Measurements from ENCODE around the gene FOLR2. TPM values are rescaled to one million over a fixed set of nuclear protein-coding genes. Genes with fewer than 3 reads are reported as not detected.

FOLR2 gene
- total and polyA plus RNA-seq, 9 donors, result 18.2 to 31.4 (median 26.7) TPM

DNA sequence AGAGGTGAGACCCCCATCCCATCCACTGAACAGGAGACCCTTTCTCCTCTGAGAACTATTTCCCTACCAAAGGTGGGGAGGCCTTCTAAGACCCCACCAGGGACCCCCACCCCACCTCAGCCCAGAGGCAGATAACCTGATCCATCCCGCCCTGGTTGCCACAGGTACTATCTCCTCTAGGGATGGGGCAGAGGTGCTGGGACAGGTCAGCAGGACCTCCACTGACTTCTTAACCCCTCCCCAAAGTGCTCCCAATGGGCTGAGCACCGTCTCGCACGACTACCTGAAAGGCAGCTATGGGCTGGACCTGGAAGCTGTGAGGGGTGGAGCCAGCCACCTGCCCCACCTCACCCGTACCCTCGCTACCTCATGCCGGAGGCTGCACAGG is 12.2 kb downstream of the FOLR2 start:
- H3K4me3 ChIP-seq (ENCODE audit: low read length), result no peak overlapping the region
- H3K27ac ChIP-seq (ENCODE audit: low read length), result no peak overlapping the region
- peaks cover 73% of the 10 kb centered on the region for H3K36me3 ChIP-seq (ENCODE audit: control insufficient read depth, insufficient read depth, low read length)
- no peak for DNase-seq
- H3K9me3 ChIP-seq (replicated peaks; ENCODE audit: control insufficient read depth, low read depth, low read length), result no peaks in the 10 kb centered on the region
- no peaks in the 10 kb centered on the region for H3K27me3 ChIP-seq (ENCODE audit: control insufficient read depth, insufficient read depth, low read length)
- H3K4me1 ChIP-seq (ENCODE audit: control insufficient read depth, insufficient read depth, low read length), result peaks cover 30% of the 10 kb centered on the region
- 60% methylated on average over 3 of the region's 7 CpGs for WGBS (ENCODE audit: insufficient coverage)

DNA sequence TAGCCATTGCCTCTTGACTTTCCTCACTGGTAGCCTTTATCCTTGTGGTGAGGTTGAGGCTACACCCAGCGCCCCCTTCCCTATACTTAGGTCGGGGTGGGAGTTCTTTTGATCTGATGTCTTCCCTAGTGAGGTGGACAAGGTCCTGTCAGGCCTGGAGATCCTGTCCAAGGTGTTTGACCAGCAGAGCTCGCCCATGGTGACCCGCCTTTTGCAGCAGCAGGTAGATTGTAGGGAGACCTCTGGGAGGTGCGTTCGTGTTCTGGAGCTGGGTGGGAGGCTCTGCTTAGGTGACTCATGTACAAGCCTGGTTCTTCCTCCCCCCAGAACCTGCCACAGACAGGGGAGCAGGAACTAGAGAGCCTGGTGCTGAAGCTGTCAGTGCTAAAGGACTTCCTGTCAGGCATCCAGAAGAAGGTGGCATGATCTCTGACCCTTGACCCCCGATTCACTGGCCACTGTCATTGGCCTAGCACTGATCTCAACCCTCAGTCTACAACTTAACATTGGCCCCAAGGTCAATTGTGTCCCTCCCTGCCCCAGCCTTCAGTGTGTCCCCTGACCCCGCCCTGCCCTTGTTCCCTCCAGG is 12.8 kb downstream of the FOLR2 start:
- H3K27me3 ChIP-seq (ENCODE audit: control insufficient read depth, insufficient read depth, low read length), result no peaks in the 10 kb centered on the region
- H3K36me3 ChIP-seq (ENCODE audit: control insufficient read depth, insufficient read depth, low read length), result peaks cover 78% of the 10 kb centered on the region
- no peak for DNase-seq
- H3K4me3 ChIP-seq (ENCODE audit: low read length), result no peak overlapping the region
- H3K27ac ChIP-seq (ENCODE audit: low read length), result no peak overlapping the region
- H3K4me1 ChIP-seq (ENCODE audit: control insufficient read depth, insufficient read depth, low read length), result peaks cover 30% of the 10 kb centered on the region
- WGBS (ENCODE audit: insufficient coverage), result 91% methylated on average over 5 of the region's 8 CpGs
- H3K9me3 ChIP-seq (replicated peaks; ENCODE audit: control insufficient read depth, low read depth, low read length), result no peaks in the 10 kb centered on the region

DNA sequence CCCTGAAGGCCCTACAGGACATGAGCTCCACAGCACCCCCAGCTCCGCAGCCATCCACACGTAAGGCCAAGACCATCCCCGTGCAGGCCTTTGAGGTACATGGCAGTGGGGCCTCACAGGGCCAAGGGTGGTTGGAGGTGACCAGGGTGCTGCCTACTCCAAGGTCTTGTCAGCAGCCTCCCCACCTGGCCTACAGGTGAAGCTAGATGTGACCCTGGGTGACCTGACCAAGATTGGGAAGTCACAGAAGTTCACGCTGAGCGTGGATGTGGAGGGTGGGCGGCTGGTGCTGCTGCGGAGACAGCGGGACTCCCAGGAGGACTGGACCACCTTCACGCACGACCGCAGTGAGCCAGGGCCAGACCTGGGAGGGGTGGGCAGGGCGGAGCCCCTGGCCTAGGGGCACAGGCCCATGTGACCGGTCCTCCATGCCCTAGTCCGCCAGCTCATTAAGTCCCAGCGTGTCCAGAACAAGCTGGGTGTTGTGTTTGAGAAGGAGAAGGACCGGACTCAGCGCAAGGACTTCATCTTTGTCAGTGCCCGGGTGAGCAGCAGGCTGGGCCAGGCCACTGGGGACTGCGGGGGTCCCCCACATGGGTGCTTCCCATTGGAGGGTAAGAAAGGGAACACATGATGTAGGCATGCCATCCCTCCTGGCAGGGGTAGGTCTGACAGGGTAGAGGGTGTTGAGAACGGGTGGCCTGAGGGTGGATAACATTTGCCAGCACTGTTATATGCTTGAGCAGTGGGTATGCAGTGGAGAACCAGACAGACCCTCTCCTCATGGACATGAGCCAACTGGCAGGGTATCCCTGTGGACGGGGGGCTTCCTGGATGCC is 13.6 kb downstream of the FOLR2 start:
- Histone ChIP-seq H3K9me3 (replicated peaks; ENCODE audit: control insufficient read depth, low read depth, low read length) (no peaks in the 10 kb centered on the region), H3K4me3 (ENCODE audit: low read length) (no peak overlapping the region), H3K4me1 (ENCODE audit: control insufficient read depth, insufficient read depth, low read length) (peaks cover 30% of the 10 kb centered on the region), H3K36me3 (ENCODE audit: control insufficient read depth, insufficient read depth, low read length) (peaks cover 86% of the 10 kb centered on the region), H3K27me3 (ENCODE audit: control insufficient read depth, insufficient read depth, low read length) (no peaks in the 10 kb centered on the region), H3K27ac (ENCODE audit: low read length) (no peak overlapping the region)
- 87% methylated on average over 16 of the region's 21 CpGs for WGBS (ENCODE audit: insufficient coverage)
- no peak for DNase-seq

DNA sequence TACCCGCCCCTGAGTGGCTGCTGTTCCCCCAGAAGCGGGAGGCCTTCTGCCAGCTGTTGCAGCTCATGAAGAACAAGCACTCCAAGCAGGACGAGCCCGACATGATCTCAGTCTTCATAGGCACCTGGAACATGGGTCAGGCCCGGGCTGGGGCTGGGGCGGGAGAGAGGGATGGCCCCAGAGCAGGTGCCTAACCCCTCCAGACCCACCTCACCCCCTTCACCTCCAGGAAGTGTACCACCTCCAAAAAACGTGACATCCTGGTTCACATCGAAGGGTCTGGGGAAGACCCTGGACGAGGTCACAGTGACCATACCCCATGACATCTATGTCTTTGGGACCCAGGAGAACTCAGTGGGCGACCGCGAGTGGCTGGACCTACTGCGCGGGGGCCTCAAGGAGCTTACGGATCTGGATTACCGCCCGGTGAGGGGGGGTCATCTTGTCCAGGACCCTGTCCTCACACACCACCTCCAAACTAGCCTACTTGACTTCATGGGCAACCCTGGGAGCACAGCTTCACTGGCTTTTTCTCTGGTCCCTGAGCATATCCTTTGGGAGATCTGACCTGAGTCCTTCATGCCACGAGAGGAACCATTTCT is 14.3 kb downstream of the FOLR2 start:
- Histone ChIP-seq H3K4me3 (ENCODE audit: low read length) (no peak overlapping the region), H3K27me3 (ENCODE audit: control insufficient read depth, insufficient read depth, low read length) (no peaks in the 10 kb centered on the region), H3K9me3 (replicated peaks; ENCODE audit: control insufficient read depth, low read depth, low read length) (no peaks in the 10 kb centered on the region), H3K27ac (ENCODE audit: low read length) (no peak overlapping the region), H3K36me3 (ENCODE audit: control insufficient read depth, insufficient read depth, low read length) (peaks cover 93% of the 10 kb centered on the region), H3K4me1 (ENCODE audit: control insufficient read depth, insufficient read depth, low read length) (peaks cover 23% of the 10 kb centered on the region)
- 80% methylated on average over 13 of the region's 18 CpGs for WGBS (ENCODE audit: insufficient coverage)
- DNase-seq, result no peak

DNA sequence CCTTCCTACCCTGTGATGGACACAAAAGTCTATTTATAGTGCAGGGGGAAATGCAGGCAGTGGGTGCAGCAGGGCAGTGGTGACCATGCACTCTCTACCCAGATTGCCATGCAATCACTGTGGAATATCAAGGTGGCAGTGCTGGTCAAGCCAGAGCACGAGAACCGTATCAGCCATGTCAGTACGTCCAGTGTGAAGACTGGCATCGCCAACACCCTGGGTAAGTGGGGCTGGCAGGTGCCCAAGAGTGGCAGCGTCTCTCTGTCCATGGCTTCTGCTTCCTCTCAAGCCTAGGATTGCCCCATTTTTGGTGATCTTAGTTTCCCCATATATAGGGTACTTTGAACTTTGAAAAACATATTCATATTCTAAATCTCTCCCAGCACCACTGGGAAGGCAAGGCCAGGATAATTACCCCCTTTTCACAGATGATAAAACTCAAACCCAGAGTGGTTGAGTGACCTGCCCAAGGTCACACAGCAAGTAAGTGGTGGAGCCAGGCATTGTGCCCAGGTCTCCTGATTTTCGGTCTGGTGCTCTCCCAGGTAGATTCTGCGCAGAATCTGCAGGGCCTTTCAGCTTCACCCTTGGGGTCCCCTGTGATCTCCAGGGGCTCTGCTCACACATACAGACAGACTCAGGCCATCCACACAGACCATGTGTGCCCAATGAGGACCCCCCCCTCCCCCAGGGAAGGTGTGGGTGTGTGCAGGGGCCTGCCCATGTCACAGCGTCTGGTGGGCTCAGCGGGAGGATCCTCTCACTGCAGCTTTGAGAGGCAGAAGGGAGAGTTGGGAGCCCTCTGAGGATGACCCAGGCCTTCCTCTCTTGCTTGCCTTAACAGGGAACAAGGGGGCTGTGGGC is 15.0 kb downstream of the FOLR2 start:
- H3K9me3 ChIP-seq (replicated peaks; ENCODE audit: control insufficient read depth, low read depth, low read length), result no peaks in the 10 kb centered on the region
- peaks cover 99% of the 10 kb centered on the region for H3K36me3 ChIP-seq (ENCODE audit: control insufficient read depth, insufficient read depth, low read length)
- H3K27me3 ChIP-seq (ENCODE audit: control insufficient read depth, insufficient read depth, low read length), result no peaks in the 10 kb centered on the region
- no peak for DNase-seq
- H3K4me3 ChIP-seq (ENCODE audit: low read length), result no peak overlapping the region
- H3K4me1 ChIP-seq (ENCODE audit: control insufficient read depth, insufficient read depth, low read length), result peaks cover 19% of the 10 kb centered on the region
- 94% methylated on average over 6 of the region's 9 CpGs for WGBS (ENCODE audit: insufficient coverage)
- no peak overlapping the region for H3K27ac ChIP-seq (ENCODE audit: low read length)

DNA sequence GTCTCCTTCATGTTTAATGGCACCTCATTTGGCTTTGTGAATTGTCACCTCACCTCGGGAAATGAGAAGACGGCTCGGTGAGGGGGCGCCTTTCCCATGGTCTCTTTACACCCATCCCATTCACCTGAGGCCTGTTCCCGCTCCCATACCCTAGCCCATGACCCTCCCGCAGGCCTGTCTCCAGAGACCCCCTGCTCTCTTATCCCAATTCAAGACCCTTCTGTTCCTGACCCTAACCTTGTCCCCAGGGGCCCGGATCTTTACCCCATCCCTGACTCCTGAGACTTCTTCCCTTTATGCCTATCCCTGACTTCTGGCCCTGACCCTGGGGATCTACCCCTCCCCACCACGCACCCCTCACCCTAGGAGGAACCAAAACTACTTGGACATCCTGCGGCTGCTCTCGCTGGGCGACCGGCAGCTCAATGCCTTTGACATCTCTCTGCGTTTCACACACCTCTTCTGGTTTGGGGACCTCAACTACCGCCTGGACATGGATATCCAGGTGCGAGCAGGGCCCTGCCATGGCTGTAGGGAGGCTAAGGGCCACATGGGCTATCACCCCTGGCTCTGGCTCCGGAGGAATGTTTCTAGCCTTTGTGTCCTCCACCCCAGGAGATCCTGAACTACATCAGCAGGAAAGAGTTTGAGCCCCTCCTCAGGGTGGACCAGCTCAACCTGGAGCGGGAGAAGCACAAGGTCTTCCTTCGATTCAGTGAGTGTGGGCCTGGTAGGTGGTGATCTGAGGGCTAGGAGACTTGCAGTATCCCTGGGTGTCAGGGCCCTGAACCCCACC is 15.9 kb downstream of the FOLR2 start:
- Histone ChIP-seq H3K4me1 (ENCODE audit: control insufficient read depth, insufficient read depth, low read length) (peaks cover 14% of the 10 kb centered on the region), H3K27me3 (ENCODE audit: control insufficient read depth, insufficient read depth, low read length) (no peaks in the 10 kb centered on the region), H3K4me3 (ENCODE audit: low read length) (no peak overlapping the region), H3K27ac (ENCODE audit: low read length) (no peak overlapping the region), H3K36me3 (ENCODE audit: control insufficient read depth, insufficient read depth, low read length) (peaks cover 100% of the 10 kb centered on the region), H3K9me3 (replicated peaks; ENCODE audit: control insufficient read depth, low read depth, low read length) (no peaks in the 10 kb centered on the region)
- 85% methylated on average over 14 of the region's 18 CpGs for WGBS (ENCODE audit: insufficient coverage)
- DNase-seq, result no peak

DNA sequence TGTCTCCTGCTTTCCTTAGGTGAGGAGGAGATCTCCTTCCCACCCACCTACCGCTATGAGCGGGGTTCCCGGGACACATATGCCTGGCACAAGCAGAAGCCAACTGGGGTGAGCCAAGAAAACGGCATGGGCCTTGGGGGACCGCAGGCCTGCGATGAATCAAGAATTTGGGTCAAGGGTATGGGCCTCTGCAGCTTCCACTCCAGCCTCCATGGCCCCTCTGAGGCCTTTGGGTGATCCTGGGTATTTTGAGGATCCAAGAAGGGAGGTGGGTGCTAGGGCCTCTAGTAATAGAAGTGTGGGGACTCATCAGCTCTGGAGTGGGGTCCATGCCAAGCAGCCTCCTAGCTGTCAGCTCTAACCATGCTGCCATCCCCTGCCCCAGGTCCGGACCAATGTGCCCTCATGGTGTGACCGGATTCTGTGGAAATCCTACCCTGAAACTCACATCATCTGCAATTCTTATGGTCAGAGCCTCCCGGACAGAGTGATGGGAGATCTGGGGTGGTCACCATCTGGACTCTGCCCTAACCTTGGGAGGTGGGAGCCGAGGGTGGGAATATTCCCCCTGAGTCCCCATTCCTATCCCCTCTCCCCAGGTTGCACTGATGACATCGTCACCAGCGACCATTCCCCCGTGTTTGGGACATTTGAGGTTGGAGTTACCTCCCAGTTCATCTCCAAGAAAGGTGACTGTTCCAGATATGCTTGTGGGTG is 16.6 kb downstream of the FOLR2 start:
- Histone ChIP-seq H3K4me1 (ENCODE audit: control insufficient read depth, insufficient read depth, low read length) (peaks cover 13% of the 10 kb centered on the region), H3K27me3 (ENCODE audit: control insufficient read depth, insufficient read depth, low read length) (peaks cover 6% of the 10 kb centered on the region), H3K36me3 (ENCODE audit: control insufficient read depth, insufficient read depth, low read length) (peaks cover 100% of the 10 kb centered on the region), H3K9me3 (replicated peaks; ENCODE audit: control insufficient read depth, low read depth, low read length) (no peaks in the 10 kb centered on the region), H3K27ac (ENCODE audit: low read length) (no peak overlapping the region), H3K4me3 (ENCODE audit: low read length) (no peak overlapping the region)
- 94% methylated on average over 6 of the region's 13 CpGs for WGBS (ENCODE audit: insufficient coverage)
- no peak for DNase-seq

DNA sequence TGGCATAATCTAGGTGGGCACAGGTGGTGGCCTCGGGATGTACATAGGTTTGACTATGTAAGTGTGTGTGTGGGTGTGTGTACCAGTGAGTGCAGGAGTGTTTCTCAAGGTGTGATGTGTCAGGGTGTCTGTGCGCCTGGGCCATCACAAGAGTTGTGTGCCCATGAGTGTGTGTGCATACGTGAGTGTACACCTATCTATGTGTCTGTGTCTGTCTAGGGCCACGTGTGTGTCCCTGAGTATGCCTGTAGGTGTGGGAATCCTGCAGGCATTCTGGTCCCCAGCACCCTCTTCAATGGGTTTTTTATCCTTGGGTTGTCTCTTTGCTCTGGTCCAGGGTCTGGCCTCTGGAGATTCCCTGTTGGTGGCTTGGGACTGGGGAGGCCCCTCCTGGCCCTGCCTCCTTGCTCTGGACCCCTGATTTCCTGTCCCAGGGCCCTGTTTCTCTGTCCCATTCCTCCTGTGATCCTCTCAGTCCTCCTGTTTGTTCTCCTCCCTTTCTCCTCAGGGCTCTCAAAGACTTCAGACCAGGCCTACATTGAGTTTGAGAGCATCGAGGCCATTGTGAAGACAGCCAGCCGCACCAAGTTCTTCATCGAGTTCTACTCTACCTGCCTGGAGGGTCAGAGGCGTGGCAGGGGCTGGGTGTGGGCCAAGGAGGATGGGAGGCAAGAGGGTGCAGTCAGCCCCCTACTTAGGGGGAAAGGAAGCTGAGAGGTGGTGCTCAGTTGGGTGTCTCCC is 17.3 kb downstream of the FOLR2 start:
- no peak for DNase-seq
- WGBS (ENCODE audit: insufficient coverage), result 100% methylated on average over 4 of the region's 8 CpGs
- Histone ChIP-seq H3K9me3 (replicated peaks; ENCODE audit: control insufficient read depth, low read depth, low read length) (no peaks in the 10 kb centered on the region), H3K4me3 (ENCODE audit: low read length) (no peak overlapping the region), H3K36me3 (ENCODE audit: control insufficient read depth, insufficient read depth, low read length) (peaks cover 98% of the 10 kb centered on the region), H3K4me1 (ENCODE audit: control insufficient read depth, insufficient read depth, low read length) (peaks cover 19% of the 10 kb centered on the region), H3K27me3 (ENCODE audit: control insufficient read depth, insufficient read depth, low read length) (peaks cover 14% of the 10 kb centered on the region), H3K27ac (ENCODE audit: low read length) (no peak overlapping the region)

DNA sequence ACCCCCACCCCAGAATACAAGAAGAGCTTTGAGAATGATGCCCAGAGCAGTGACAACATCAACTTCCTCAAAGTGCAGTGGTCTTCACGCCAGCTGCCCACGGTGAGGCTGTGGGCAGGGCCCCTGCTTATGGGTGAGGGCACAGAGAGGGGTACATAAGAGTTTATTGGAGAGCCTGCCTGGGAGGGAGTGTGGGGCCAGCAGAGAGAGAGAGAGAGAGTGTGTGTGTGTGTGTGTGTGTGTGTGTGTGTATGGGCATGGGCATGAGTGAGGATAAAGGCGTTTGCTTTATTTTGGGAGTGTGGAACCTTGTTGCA is 17.9 kb downstream of the FOLR2 start:
- whole genome bisulfite sequencing (ENCODE audit: insufficient coverage), result 61% methylated on average over 2 of the region's 3 CpGs
- Histone ChIP-seq H3K4me3 (ENCODE audit: low read length) (no peak overlapping the region), H3K27me3 (ENCODE audit: control insufficient read depth, insufficient read depth, low read length) (peaks cover 19% of the 10 kb centered on the region), H3K9me3 (replicated peaks; ENCODE audit: control insufficient read depth, low read depth, low read length) (no peaks in the 10 kb centered on the region), H3K27ac (ENCODE audit: low read length) (no peak overlapping the region), H3K36me3 (ENCODE audit: control insufficient read depth, insufficient read depth, low read length) (peaks cover 92% of the 10 kb centered on the region), H3K4me1 (ENCODE audit: control insufficient read depth, insufficient read depth, low read length) (peaks cover 24% of the 10 kb centered on the region)
- no peak for DNase-seq

Measured in muscle of leg (tissue), 11 donors.